Epidermal melanocyte (primary cell): Measurements from ENCODE around the gene WT1.

ENCODE experiments used
- DNase-seq: peaks from one replicate; pipeline ENCODE4 v3.0.0; 2011; ENCODE audit warnings: low spot score; ENCODE audit not compliant: insufficient read length

WT1 gene

DNA sequence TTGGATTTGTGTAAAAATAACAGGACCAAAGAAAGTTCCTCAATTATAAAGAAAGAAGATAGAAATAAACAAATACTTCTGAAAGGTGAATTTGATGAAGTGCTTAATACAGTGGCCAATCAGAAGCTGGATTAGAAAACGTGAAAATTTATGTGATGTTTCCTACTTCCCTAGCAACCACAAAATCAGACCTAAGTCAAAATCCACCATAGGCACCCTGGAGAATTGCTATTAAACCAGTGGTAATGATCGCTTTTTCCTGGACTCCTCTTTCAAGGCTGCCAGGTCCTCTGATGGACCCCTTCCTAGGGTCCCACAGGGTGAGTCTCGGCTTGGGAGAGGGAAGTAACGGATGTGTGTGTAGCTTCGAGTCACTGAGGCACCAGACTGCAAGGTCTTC lies 9.6 kb downstream of the WT1 start:
- no peak for DNase-seq

DNA sequence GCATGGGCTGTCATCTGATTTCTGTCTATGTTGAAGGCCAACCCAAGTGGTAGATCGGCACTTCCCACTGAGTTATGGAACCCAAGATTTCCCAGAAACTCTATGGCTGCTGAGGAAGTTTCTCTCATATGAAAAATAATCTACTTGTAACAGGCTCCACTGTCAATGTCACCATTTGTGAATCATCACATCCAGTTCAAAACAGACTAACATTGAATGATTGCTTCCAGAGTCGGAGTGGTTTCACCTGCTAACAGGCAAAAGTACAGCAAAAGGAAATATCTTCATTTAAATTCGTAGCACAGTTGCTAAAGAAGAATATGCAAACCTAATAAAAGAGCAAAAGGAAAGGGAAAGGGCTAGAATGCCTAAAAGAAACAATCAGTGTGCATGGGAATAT lies 12.8 kb downstream of the WT1 start:
- no peak for DNase-seq

DNA sequence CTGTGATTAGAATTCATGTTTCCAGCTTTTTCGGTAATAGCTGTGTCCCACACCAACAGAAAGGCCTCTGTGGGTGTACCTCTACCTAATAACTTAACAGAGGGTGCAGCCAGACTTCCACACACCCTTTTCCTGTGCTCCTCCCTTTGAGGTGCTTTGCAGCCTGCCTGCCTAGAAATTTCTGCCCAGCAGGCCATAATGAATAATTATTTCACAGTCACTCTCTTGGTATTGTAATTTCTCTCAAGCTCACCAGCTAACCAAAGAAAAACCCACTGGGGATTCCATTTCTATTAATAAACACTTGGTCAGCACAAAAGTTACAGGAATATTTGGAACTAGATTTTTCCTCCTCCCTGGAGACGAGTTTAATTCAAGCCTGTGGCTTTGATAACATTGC lies 13.3 kb downstream of the WT1 start:
- no peak for DNase-seq

DNA sequence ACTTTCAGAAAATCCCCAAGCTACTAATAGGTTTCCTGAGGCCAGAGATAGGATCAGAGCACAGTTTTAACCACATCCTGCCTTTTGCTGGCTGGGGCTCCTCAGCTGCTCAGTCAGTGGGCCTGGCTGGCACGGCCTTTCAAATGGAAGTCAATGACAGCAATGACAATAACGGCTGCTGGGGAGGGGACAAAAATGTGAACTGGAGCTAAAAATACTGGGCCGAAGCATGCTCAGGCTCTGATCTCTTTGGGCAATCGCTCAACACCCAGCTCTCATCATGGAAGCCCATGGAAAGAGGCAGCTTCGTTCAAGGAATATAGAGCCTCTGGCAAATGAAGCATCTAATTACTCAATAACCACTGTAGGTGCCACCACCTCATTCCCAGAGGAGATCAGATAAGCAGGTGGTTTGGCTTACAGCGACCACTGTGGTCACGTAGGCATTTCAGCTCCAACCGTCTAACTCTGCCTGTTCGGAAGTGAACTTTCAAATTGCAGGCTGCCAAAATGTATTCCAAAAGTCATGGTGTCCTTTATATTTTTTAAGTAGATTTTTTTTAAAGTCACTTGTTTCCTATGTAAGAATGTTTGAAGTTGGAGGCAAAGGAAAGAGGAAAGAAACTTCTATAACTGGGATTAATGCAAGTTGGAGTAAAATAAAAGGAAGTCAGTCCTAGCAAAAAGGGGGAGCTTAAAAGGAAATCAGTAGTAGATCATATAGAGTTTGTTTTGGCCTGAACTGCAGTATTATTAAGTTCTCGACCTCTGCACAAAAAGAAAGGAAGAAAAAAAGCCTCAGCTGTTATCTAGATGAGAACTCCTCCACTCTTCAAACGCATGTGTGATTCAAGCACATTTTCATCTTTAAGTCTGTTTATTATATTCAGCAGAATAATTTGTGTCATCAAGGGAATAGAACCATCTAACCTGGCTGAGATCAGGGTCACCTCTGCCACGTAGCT lies 14.1 kb downstream of the WT1 start:
- no peak for DNase-seq

DNA sequence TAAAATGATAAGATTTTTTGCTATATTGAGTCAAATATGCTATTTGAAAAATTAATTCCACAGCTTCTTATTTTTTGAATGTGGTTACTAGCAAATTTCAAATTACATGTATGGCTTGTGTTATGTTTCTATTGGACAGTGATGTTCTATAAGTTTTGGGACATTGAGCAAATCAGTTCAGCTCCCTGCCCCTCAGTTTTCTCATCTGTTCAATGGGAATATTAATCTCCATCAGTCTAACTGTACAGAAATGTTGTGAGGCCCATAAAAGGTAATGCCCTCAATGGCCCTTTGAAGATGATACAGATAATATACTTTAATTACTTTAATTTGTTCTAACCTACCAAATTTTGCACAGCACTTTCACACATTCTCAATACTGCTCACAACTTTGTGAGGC lies 15.2 kb downstream of the WT1 start:
- DNase-seq: no peak

DNA sequence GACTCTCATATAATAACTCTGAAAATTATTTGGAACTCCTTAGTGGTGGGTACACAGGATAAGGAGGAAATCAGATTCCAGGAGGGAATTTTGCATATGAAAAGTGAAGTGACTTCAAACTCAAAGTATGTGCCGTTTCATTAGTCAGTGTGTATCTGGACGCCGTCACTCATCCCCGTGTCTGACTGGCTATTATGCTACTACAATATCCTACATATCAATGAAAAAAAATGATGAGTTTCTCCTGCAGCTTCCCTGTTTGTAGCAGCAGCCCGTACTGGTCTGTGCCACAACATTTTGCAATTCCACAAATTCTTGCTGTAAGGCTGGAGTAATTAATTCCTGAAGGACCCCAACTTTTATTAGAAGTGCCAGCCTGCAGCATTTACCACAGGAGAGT lies 16.5 kb downstream of the WT1 start:
- DNase-seq: no peak

DNA sequence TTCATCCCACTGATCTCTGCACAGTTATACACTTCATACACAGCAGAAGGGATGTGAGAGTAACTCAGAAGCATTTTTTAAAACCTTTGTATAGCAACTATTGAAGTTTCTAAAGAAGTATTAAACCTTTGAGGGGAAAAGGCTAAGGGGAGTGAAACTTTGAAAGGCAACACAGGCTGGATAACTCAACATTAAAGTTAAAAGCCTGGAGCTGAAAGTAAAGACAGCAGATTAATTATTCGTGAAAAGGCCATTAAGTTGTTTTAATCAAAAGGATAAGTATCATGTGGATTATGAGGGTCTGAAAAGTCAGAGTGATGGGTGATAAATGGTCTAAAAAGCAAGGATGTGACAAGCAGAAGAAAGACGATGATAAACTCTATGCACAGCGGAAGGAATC lies 17.5 kb downstream of the WT1 start:
- no peak for DNase-seq

DNA sequence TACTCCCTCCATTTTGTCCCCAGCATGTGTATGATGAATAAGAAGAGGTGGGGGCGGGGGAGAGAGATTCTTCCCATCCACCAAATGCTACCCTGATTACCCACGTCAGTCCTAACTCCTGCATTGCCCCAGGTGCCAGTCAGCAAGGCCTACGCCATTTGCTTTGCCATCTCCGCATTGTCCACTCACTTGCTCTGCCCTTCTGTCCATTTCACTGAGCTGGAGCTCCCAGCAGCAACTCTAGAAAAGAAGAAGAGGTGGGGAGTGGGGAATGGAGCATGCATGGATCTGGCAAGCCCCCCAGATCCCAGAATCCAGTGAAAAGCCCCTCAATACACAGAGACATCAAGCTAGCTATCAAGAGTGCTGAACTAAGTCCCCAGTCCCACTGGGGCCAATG lies 19.0 kb downstream of the WT1 start:
- DNase-seq: no peak

DNA sequence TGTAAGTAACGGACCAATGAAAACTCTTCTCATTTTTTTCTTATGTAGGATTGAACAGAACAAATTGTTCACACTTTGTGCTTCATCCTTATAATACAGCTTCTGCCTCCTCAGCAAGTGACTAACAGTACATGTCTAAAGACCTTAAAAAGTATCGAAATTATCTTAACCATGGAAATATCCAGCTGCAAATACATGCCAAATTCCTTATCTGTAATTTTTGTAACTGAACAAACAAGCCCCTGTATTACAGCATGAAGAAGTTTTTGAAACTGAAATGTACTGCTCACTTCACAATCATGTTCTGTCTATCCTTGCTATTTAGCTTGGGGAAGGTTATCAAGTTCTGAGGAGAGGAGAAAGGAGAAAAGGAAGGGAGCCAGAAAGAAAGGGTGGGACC lies 20.4 kb downstream of the WT1 start:
- no peak for DNase-seq

DNA sequence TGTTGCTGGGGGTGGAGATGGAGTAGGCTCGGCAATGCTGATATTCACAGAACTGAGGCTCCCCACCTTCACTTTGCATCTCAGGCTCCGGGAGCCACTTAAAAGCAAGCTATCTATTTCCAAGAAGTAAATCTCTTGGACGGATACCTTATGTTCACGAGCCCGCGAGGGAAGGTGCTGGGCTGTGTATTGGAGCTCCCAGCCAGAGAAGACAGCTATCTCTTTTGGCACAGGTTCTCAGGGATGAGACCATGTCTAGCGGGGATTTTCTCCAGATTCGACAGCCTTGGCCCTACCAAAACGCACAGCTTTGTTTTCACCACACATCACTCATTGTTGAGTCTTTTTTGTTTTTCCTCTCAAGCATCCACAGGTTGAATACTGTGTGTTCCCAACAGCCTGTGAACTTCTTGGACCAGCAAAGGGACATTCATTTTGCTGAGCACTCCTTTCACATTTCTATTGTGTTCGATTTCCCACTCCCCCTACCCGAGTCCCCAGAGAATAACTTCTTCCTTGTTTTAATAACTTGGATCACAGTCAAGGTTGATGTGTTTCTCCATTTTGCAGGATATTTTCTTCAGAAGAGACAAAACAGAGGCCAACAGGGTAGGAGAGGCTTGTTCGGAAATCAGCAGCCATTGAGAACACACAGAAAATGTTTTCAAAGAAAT lies 23.3 kb downstream of the WT1 start:
- no peak for DNase-seq

DNA sequence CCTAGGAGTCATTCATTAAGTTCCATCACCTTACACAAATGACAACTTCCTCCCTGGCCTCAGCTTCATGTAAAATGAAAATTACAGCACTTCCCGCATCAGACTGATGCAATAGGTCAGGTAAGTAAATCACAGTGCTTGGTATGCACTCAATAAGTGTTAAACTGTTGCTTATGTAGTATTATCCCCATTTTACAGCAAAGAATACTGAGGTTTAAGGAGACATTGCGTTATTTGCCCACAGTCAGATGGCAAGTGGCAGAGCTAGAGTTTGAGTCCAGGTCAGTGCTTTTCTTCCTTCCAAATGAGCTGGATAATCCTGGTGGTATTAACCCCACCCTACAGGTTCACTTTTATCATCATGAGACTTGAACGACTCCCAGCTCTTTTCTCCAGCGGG lies 29.7 kb downstream of the WT1 start:
- no peak for DNase-seq

DNA sequence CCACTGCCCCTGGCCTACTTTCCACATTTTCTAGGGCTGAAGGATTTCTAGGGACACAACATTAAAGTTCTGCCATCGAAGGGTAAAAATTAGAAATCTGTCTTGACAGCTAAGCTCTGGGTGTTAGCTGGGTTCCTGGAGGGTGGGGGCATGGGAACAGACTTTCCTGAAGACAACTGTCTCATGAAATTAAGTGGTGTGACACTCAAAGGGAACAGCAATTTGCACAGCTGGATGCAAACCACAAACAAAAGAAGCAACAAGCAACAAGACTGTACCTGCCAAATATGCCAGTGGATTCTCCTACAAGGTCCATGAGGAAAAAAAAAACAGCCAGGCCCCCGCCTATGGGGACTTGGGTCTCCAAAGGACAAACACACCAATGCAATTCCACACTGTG lies 32.5 kb downstream of the WT1 start:
- no peak for DNase-seq

DNA sequence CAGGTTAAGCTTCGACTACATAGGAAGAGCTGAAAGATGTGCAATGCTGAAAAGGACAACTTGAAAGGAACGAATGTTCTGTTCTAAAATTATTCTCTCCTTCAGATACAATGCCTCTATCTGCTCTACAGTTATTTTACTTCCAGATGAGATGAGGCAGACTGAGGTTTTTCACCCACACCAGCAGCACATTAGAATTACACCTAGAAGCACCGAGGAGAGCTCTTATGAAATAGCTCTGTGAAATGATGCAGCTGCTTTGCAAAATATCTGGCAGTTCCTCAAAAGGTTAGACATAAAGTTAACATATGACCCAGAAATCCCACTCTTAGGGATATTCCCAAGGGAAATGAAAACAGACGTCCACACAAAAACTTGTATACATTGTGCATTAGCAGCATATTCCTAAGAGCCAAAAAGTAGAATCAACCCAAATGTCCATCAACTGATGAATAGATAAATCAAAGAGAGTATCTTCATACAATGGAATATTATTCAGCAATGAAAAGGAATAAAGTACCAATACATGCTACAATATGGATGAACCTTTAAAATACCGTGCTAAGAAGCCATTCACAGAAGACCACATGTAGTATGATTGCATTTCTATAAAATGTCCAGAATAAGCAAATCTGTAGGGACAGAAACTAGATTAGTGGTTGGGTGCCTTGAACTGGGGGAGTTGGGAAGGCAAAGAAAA lies 34.5 kb downstream of the WT1 start:
- DNase-seq: no peak

DNA sequence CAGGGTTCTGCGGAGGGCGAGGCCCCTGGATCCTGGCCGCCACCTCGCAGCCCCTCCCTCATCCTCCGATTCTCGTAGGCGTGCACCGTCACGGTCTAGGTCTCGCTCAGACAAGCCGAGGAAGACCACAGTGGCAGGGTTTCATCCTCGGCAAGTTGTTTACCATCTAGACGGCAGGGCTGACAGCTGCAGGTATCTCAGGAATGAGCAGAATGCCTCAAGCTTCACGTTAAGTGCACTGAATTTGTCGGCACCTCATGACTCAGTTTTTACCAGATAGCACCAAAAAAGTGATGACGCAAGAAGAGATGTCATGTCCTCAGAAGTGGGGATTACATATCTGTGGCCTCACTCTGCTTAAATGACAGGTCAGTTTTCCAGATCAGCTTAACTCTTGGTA lies 35.1 kb downstream of the WT1 start:
- DNase-seq: no peak

DNA sequence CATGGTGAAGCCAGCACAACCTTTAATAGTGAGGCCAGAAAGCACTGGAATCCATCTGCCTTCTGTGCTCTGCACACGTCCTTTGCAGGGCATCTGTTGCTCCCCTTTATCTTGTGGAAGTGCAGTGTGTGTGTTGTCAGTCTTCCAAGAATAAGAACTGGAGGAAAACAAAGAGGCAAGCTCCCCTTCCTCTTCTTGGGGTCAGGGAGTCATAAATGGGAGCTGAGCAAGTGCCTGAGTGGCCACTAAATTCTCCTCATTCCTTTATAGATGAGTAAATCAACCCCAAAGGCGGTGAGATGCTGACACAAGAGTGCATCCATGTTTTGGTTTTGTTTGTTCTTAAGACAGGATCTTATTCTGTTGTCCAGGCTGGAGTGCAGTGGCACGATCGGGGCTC lies 38.3 kb downstream of the WT1 start:
- DNase-seq: no peak

DNA sequence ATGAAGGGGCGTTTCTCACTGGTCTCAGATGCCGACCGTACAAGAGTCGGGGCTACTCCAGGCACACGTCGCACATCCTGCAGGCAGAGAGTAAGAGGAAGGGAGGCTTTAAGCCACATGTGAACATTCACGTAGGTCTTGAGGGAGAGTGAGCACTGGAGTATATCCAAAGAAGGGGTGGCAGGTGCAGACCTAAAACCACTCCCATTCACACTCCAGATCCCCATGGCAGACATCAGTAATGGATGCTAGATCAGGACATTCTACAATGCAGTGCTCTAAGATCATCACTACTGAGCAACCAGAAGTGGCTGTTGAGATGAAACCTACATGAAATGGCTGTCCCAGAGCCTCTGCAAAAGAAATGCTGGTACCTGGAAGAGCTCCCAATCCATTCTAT lies 39.0 kb downstream of the WT1 start:
- DNase-seq: no peak

DNA sequence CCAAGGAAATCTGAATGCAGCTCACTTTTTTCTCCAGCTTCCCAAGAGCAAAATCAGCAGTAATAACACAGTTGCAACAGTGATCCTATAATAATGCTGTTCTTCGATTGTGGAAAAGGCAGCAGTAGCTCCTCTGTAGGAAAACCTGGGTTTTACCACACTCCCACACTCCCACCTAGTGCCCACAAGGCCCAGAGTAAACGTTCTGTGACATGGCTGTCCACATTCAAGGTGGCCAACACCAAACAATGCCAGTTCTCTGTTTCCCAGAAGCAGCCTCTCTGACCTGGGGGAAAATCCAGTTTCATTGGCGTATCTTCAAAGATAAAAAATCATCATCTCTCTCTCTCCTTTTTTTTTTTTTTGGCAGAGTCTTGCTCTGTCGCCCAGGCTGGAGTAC lies 40.2 kb downstream of the WT1 start:
- DNase-seq: no peak

DNA sequence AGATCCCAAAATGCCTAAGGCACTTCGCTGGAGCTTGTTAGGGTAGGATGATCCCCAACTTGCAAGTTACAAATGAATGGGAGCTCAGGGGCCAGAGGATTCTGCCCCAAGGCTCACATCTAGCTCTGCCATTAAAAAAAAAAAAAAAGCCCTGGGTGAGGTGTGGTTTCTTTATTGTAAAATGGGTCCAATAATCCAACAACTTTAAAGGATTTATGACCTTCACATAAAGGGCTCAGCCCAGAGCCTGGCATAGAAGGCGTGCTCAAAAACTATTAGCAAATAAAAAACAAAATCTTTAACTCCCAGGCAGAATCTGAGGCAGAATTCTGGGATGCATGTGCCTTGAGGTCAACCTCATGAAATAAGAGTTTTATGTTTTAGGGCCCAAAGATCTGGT lies 42.5 kb downstream of the WT1 start:
- DNase-seq: no peak

DNA sequence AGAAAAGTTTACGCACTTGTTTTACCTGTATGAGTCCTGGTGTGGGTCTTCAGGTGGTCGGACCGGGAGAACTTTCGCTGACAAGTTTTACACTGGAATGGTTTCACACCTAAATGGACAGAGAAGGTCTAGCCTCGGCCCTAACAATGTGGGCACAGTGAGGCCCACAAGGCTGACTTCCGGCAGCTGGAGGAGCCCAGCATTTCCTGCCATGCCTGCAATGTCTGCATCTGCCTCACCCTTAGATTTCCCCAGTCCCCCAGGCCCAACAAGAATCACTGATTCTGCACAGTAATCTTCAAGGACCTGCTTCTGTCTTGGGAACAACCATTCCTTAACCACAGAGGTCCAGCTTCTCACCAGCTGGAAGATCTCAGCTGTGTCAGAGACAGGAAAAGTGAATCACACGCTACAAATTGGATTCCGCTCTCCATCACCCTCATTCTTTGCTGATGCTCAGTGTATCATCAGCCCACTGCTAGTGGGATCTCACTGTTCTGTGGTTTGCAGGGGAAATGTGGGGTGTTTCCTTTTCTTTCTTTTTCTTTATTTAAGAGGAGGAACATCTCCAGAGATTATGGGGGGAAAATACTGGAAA lies 43.3 kb downstream of the WT1 start:
- no peak for DNase-seq

DNA sequence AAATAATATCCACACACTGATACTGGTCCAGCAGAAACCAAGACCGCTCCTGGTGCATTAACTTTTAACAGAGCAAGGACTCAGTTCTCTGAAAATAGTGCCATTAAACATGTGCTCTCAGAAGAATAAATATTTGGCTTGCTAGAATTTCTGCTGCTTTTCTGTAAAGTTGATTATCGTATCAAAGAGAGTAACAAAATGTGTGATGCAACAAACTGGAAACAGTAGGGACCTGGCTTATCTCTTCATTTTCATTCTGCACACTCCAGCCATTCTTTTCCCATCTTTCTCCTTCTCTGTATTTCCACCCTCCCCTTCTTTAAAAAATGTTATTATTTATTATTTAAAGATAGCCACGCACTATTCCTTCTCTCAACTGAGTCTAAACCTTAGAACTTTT lies 43.9 kb downstream of the WT1 start:
- no peak for DNase-seq

DNA sequence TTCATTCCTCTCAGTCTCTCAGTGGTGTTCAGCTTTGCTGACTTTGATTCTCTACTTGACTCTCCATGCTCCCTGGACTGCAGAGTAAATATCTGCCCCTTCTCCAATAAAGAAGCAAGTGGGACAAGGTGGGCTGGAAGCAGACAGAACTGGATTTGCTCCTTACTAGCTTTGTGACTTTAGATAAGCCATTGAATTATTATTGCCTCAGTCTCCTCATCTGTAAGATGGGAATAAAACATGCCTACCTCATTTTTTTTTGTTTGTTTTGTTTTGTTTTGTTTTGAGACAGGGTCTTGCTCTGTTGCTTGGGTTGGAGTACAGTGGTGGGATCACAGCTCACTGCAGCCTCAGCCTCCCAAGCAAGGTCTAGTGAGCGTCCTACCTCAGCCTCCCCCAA lies 44.6 kb downstream of the WT1 start:
- no peak for DNase-seq
